Central memory CD8-positive, alpha-beta T cell (primary cell): ENCODE results near the gene UBL5.

Experiments used
- ATAC-seq: fragments of 150-1000 bp; cut with Tn5 transposase; replicated peaks from 2 replicates; pipeline ENCODE4 v1.10.0; 2022; ENCODE audit warnings: mild to moderate bottlenecking, moderate FRiP score, moderate number of reproducible peaks; ENCODE audit not compliant: poor library complexity, severe bottlenecking; ENCODE audit errors: extremely low read depth
- DNase-seq, 2 donors: peaks; one replicate each; pipeline ENCODE4 v3.0.0; 2021; ENCODE audit warnings: low spot score in 2 of 2
- H3K27ac Mint-ChIP-seq: one replicate; pipeline ENCODE4 v1.8.0; 2022; ENCODE audit warnings: low read depth, mild to moderate bottlenecking, moderate library complexity, mixed read lengths
- H3K27me3 Mint-ChIP-seq: one replicate; pipeline ENCODE4 v1.8.0; 2022; ENCODE audit warnings: mixed read lengths
- H3K36me3 Mint-ChIP-seq: one replicate; pipeline ENCODE4 v1.8.0; 2022; ENCODE audit warnings: mild to moderate bottlenecking, moderate library complexity, mixed read lengths; ENCODE audit not compliant: insufficient read depth
- H3K4me1 Mint-ChIP-seq: one replicate; pipeline ENCODE4 v1.8.0; 2022; ENCODE audit warnings: mixed read lengths
- H3K4me3 Mint-ChIP-seq: one replicate; pipeline ENCODE4 v1.8.0; 2022; ENCODE audit warnings: mild to moderate bottlenecking, moderate library complexity, mixed read lengths
- H3K9me3 Mint-ChIP-seq: one replicate; pipeline ENCODE4 v1.8.0; 2022; ENCODE audit warnings: mixed read lengths

UBL5 gene

GRCh38 chr19:9792206-9793070 lies 35.3 kb upstream of the UBL5 start:
- DNase-seq (peak; percentile 84 to 85), ATAC-seq (peak; percentile 54)
- H3K27me3 Mint-ChIP-seq = no peaks in the 10 kb centered on the region
- H3K36me3 Mint-ChIP-seq = peaks cover 18% of the 10 kb centered on the region
- peak overlapping the region; percentile 88 for H3K4me3 Mint-ChIP-seq
- peaks cover 34% of the 10 kb centered on the region for H3K4me1 Mint-ChIP-seq
- no peaks in the 10 kb centered on the region for H3K9me3 Mint-ChIP-seq
- peak overlapping the region; percentile 97 for H3K27ac Mint-ChIP-seq

- H3K9me3 Mint-ChIP-seq = no peaks in the 10 kb centered on the region
- H3K27me3 Mint-ChIP-seq = no peaks in the 10 kb centered on the region
- ATAC-seq (peak; percentile 17), DNase-seq (no peak)
- H3K27ac Mint-ChIP-seq = peak overlapping the region; percentile 97
- peaks cover 34% of the 10 kb centered on the region for H3K4me1 Mint-ChIP-seq
- H3K36me3 Mint-ChIP-seq = peaks cover 18% of the 10 kb centered on the region
- peak overlapping the region; percentile 88 for H3K4me3 Mint-ChIP-seq
Observed at GRCh38 chr19:9793071-9793591, 34.6 kb upstream of the UBL5 start.

DNA sequence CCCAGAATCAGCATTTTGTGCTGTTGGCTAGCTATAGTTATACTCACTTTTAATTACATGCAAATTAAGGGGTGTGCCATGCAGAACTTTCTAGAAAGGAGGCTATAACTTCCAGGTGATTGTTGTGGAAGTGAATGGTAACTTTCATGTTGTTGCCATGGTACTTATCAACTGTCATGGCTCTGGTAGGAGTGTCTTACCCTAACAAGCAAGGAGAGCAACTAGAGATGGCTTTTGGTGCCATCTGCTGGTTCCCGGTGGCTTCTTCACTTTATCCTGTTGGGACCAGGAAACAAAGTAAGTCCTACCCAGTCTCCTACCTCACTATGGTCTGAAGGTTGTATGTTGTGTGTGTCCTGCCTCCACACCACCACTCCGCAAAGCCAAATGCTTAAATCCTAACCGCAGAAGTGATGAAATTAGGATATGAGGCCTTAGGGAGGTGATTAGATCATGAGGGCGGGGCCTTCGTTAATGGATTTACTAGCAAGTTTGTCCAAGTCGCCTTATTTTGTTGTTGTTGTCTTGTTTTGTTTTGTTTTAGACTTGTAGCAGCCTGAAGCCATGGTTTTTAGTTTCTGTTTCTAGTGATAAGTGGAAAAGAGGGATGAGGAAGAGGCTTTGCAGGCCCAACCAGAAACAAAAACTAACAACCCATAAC lies 31.5 kb upstream of the UBL5 start:
- Mint-ChIP-seq H3K4me1 (peaks cover 36% of the 10 kb centered on the region), H3K27me3 (no peaks in the 10 kb centered on the region), H3K9me3 (no peaks in the 10 kb centered on the region), H3K4me3 (no peak overlapping the region), H3K36me3 (peaks cover 24% of the 10 kb centered on the region), H3K27ac (peak overlapping the region; percentile 85)
- ATAC-seq = peak; percentile 48
- DNase-seq = peak; percentile 75 to 86

GRCh38 chr19:9797871-9798270 lies 29.8 kb upstream of the UBL5 start:
- DNase-seq (no peak), ATAC-seq (no peak)
- Mint-ChIP-seq H3K4me1 (peaks cover 24% of the 10 kb centered on the region), H3K36me3 (peaks cover 17% of the 10 kb centered on the region), H3K27me3 (no peaks in the 10 kb centered on the region), H3K27ac (no peak overlapping the region), H3K4me3 (no peak overlapping the region), H3K9me3 (no peaks in the 10 kb centered on the region)

- no peaks in the 10 kb centered on the region for H3K27me3 Mint-ChIP-seq
- H3K27ac Mint-ChIP-seq = peak overlapping the region; percentile 74
- H3K9me3 Mint-ChIP-seq = no peaks in the 10 kb centered on the region
- DNase-seq (no peak), ATAC-seq (no peak)
- peaks cover 9% of the 10 kb centered on the region for H3K36me3 Mint-ChIP-seq
- H3K4me3 Mint-ChIP-seq = peak overlapping the region; percentile 10
- H3K4me1 Mint-ChIP-seq = peaks cover 16% of the 10 kb centered on the region
Observed at GRCh38 chr19:9799162-9799561, 28.6 kb upstream of the UBL5 start.

- DNase-seq = no peak
- H3K9me3 Mint-ChIP-seq = no peaks in the 10 kb centered on the region
- H3K4me3 Mint-ChIP-seq = no peak overlapping the region
- peaks cover 9% of the 10 kb centered on the region for H3K4me1 Mint-ChIP-seq
- H3K27me3 Mint-ChIP-seq = no peaks in the 10 kb centered on the region
- no peak overlapping the region for H3K27ac Mint-ChIP-seq
- peaks cover 7% of the 10 kb centered on the region for H3K36me3 Mint-ChIP-seq
- ATAC-seq = no peak
Observed at GRCh38 chr19:9801976-9802375, 25.7 kb upstream of the UBL5 start.

GRCh38 chr19:9806803-9807202 lies 20.9 kb upstream of the UBL5 start:
- ATAC-seq (no peak), DNase-seq (no peak)
- peaks cover 5% of the 10 kb centered on the region for H3K36me3 Mint-ChIP-seq
- H3K27ac Mint-ChIP-seq = peak overlapping the region; percentile 23
- no peak overlapping the region for H3K4me3 Mint-ChIP-seq
- peaks cover 13% of the 10 kb centered on the region for H3K4me1 Mint-ChIP-seq
- H3K27me3 Mint-ChIP-seq = no peaks in the 10 kb centered on the region
- no peaks in the 10 kb centered on the region for H3K9me3 Mint-ChIP-seq

DNA sequence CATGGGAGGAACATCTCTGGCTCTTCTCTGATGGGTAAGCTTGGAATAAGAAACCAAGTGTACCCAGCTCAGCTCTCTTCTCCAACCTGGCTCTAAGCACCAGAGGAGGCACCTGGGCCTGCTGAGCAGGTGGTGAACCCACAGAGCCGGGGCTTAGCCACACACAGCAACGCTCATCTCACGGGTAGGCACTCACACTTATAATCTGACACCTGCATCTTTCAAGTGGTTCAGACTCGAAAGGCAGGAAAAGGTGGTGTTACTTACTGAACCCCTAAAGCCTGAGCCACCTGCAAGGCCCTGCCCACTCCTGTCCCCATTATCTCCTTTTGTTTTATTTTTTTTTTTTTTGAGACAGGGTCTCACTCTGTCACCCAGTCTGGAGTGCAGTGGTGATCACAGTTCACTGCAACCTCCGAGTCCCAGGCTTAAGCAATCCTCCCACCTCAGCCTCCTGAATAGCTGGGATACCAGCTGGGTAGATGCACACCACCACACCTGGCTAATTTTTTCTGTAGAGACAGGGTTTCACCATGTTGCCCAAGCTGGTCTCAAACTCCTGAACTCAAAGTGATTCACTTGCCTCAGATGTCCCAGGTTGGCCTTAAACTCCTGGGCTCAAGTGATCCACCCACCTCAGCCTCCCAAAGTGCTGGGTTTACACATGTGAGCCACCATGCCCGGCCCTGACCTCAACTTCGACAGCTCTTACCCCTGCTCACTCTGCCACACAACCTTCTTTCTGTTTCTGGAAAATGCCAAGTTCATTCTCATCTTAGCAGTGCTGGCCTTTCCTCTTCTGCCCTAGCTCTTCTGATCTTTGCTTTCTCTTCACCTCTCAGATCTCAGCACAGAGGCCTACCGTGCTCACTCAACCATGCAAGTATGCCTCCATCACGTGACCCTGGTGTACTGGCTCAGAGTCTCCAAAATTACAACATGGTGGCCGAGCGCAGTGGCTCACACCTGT lies 18.6 kb upstream of the UBL5 start:
- H3K9me3 Mint-ChIP-seq = no peaks in the 10 kb centered on the region
- H3K27ac Mint-ChIP-seq = peak overlapping the region; percentile 31
- H3K27me3 Mint-ChIP-seq = no peaks in the 10 kb centered on the region
- ATAC-seq = peak; percentile 95
- peaks cover 13% of the 10 kb centered on the region for H3K4me1 Mint-ChIP-seq
- peaks cover 14% of the 10 kb centered on the region for H3K36me3 Mint-ChIP-seq
- peak in 1 of 2 donors; percentile 37 for DNase-seq
- peak overlapping the region; percentile 12 for H3K4me3 Mint-ChIP-seq

DNA sequence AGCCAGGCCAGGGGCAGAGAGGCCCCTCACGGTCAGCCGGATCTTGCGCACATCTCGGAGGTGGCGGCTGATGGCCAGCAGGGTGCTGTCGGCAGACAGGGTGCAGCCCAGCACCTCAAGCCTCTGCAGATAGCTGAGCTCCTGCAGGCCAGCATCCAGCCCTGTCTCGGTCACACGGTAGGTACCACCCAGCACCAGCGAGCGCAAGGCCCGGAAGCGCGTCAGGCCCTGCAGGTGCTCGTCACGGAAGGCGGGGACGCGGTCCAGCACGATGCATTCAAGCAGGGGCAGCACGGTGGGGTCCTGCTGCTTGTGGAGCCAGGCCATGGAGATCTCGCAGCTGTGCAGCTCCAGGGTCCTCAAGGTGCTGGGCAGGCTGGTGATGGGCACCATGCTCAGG lies 16.6 kb upstream of the UBL5 start:
- Mint-ChIP-seq H3K27ac (no peak overlapping the region), H3K4me3 (no peak overlapping the region), H3K36me3 (peaks cover 13% of the 10 kb centered on the region), H3K27me3 (no peaks in the 10 kb centered on the region), H3K9me3 (no peaks in the 10 kb centered on the region), H3K4me1 (peaks cover 13% of the 10 kb centered on the region)
- DNase-seq (no peak), ATAC-seq (no peak)

- ATAC-seq = no peak
- Mint-ChIP-seq H3K27ac (peak overlapping the region; percentile 77), H3K4me1 (peaks cover 28% of the 10 kb centered on the region), H3K4me3 (peak overlapping the region; percentile 86), H3K36me3 (peaks cover 16% of the 10 kb centered on the region), H3K9me3 (no peaks in the 10 kb centered on the region), H3K27me3 (no peaks in the 10 kb centered on the region)
- no peak for DNase-seq
Observed at GRCh38 chr19:9818175-9818733, 9.5 kb upstream of the UBL5 start.

- peaks cover 11% of the 10 kb centered on the region for H3K36me3 Mint-ChIP-seq
- H3K27me3 Mint-ChIP-seq = no peaks in the 10 kb centered on the region
- H3K4me3 Mint-ChIP-seq = peak within 1 kb of the TSS; percentile 86
- H3K9me3 Mint-ChIP-seq = no peaks in the 10 kb centered on the region
- DNase-seq (peak; percentile 100), ATAC-seq (peak; percentile 92)
- peak within 1 kb of the TSS; percentile 77 for H3K27ac Mint-ChIP-seq
- H3K4me1 Mint-ChIP-seq = peaks cover 28% of the 10 kb centered on the region
Observed at GRCh38 chr19:9818734-9819595, 8.8 kb upstream of the UBL5 start, which contains the start of gene FBXL12. Gene FBXL12 (minus strand): TSS chr19:9819079. CDS start chr19:9818813, 266 bp downstream.
